ENCODE results near the gene TEAD3. TPM values are rescaled to one million over a fixed set of nuclear protein-coding genes. Genes with fewer than 3 reads are reported as not detected.
"Not testable (repeated sequence)": the region's sequence is repeated elsewhere in the genome, so short reads cannot be mapped to it uniquely, and the experiment has no call there.

Gene TEAD3
- total RNA-seq, result 10 to 100 TPM; 25.5 to 32.1 TPM
- long read RNA-seq, partial matches to known transcripts, result 17 of 26 reads
- long read RNA-seq, other reads (novel, unspliced or antisense), result 9 of 26 reads

GRCh38 chr6:35496841-35497570, at the start of gene TEAD3:
TSS of gene TEAD3 (minus strand) at chr6:35497079.
- peak; percentile 67 to 71 for DNase-seq
- intact Hi-C loops (cut with DNase I, micrococcal nuclease), result no loop called here

GRCh38 chr6:35544769-35545361, 48.0 kb upstream of the TEAD3 start:
- intact Hi-C loops (cut with DNase I, micrococcal nuclease), result no loop called here
- ATAC-seq (no peak), DNase-seq (no peak)

More at GRCh38 chr6:35496841-35497570, at the start of gene TEAD3:
- peak; percentile 69 for ATAC-seq

- DNase-seq, result no peak
- ATAC-seq, result no peak
- intact Hi-C loops (cut with DNase I, micrococcal nuclease), result no loop called here
These were observed 46.7 kb upstream of the TEAD3 start for GRCh38 chr6:35543459-35544193.

- DNase-seq (no peak), ATAC-seq (no peak)
- intact Hi-C loops (cut with DNase I, micrococcal nuclease), result no loop called here
These were observed 45.0 kb upstream of the TEAD3 start for GRCh38 chr6:35541836-35542235.

- no peak for ATAC-seq
- intact Hi-C loops (cut with DNase I, micrococcal nuclease), result no loop called here
- DNase-seq, result no peak
These were observed 42.3 kb upstream of the TEAD3 start for GRCh38 chr6:35539223-35539622.

- intact Hi-C loops (cut with DNase I, micrococcal nuclease); ATAC-seq; DNase-seq: not testable (repeated sequence)
These were observed 39.0 kb upstream of the TEAD3 start for GRCh38 chr6:35535847-35536246.

- ATAC-seq (no peak), DNase-seq (no peak)
- intact Hi-C loops (cut with DNase I, micrococcal nuclease), result no loop called here
These were observed 37.7 kb upstream of the TEAD3 start for GRCh38 chr6:35534407-35535170.

GRCh38 chr6:35533981-35534380, 37.1 kb upstream of the TEAD3 start:
- intact Hi-C loops (cut with DNase I, micrococcal nuclease), result no loop called here
- ATAC-seq (no peak), DNase-seq (no peak)

GRCh38 chr6:35532126-35532525, 35.2 kb upstream of the TEAD3 start:
- no peak for DNase-seq
- no peak for ATAC-seq
- intact Hi-C loops (cut with DNase I, micrococcal nuclease), result no loop called here

- no peak for DNase-seq
- intact Hi-C loops (cut with DNase I, micrococcal nuclease), result loop anchor here (10.0 kb wide), 2 partner anchors 50 to 210 kb away; partner anchors contain the start of gene ARMC12 (in 1 of the 2)
- ATAC-seq, result no peak
These were observed 27.6 kb upstream of the TEAD3 start for GRCh38 chr6:35524380-35525020.

GRCh38 chr6:35522660-35523658, 26.1 kb upstream of the TEAD3 start:
- intact Hi-C loops (cut with DNase I, micrococcal nuclease), result loop anchor here (2.0 to 10.0 kb wide), 3 partner anchors 52 to 214 kb away; partner anchors contain the start of gene ARMC12 (in 2 of the 2)
- ATAC-seq (peak; percentile 91), DNase-seq (peak; percentile 49 to 70)

- ATAC-seq (no peak), DNase-seq (no peak)
- intact Hi-C loops (cut with DNase I, micrococcal nuclease), result loop anchor here (2.0 to 10.0 kb wide), 3 partner anchors 53 to 215 kb away; partner anchors contain the start of gene ARMC12 (in 2 of the 2)
These were observed 25.3 kb upstream of the TEAD3 start for GRCh38 chr6:35522151-35522550.

GRCh38 chr6:35521235-35521634, 24.4 kb upstream of the TEAD3 start:
- DNase-seq, result no peak
- intact Hi-C loops (cut with DNase I, micrococcal nuclease), result loop anchor here (10.0 kb wide), 2 partner anchors 54 to 214 kb away; partner anchors contain the start of gene ARMC12 (in 1 of the 2)
- no peak for ATAC-seq

- no peak for DNase-seq
- intact Hi-C loops (cut with DNase I, micrococcal nuclease), result loop anchor here (10.0 kb wide), 2 partner anchors 55 to 215 kb away; partner anchors contain the start of gene ARMC12 (in 1 of the 2)
- no peak for ATAC-seq
These were observed 22.6 kb upstream of the TEAD3 start for GRCh38 chr6:35519313-35520015.

GRCh38 chr6:35518566-35519312, 21.9 kb upstream of the TEAD3 start:
- DNase-seq, result no peak
- no peak for ATAC-seq
- intact Hi-C loops (cut with DNase I, micrococcal nuclease), result no loop called here

GRCh38 chr6:35517978-35518377, 21.1 kb upstream of the TEAD3 start:
- intact Hi-C loops (cut with DNase I, micrococcal nuclease); DNase-seq; ATAC-seq: not testable (repeated sequence)
